OCI-LY7 (cell line): Measurements from ENCODE around the gene IRX2. TPM values are rescaled to one million over a fixed set of nuclear protein-coding genes. Genes with fewer than 3 reads are reported as not detected.

Source experiments
- BruUV-seq: library from RNA; stranded (reverse); fragments of 400-500 nt; replicated peaks from 2 replicates; lab custom pipeline; 2021; lab: Mats Ljungman, UMichigan
- CTCF ChIA-PET: fragments of 300-600 bp; sonication (Branson Sonifier 250); formaldehyde crosslinking; loops from one replicate; lab custom pipeline; 2022; ENCODE audit warnings: antibody characterized with exemption; ENCODE audit not compliant: unreplicated experiment; lab: Charles Lee
- POLR2A ChIA-PET: fragments of 300-600 bp; sonication (Branson Sonifier 250); formaldehyde crosslinking; loops from one replicate; lab custom pipeline; 2022; ENCODE audit warnings: antibody characterized with exemption; lab: Charles Lee
- DNase-seq: peaks from one replicate; pipeline ENCODE4 v3.0.0-alpha.2; 2015; ENCODE audit warnings: low spot score
- H2AFZ ChIP-seq: fragments of 200-600 bp; sonication (generic), shearing (Covaris generic); 2 replicates; pipeline ENCODE4 v1.6.1; 2014; ENCODE audit warnings: mild to moderate bottlenecking, antibody characterized with exemption, low read length, moderate library complexity
- H3K27ac ChIP-seq: fragments of 200-600 bp; sonication (generic); 2 replicates; pipeline ENCODE4 v1.5.1; 2014; ENCODE audit warnings: mixed run types, low read depth, mild to moderate bottlenecking, moderate library complexity, low read length, inconsistent platforms; ENCODE audit not compliant: poor library complexity, severe bottlenecking
- H3K36me3 ChIP-seq: fragments of 200-600 bp; sonication (generic); 2 replicates; pipeline ENCODE4 v1.6.1; 2014; ENCODE audit warnings: mild to moderate bottlenecking, antibody characterized with exemption, low read length, moderate library complexity, mixed read lengths; ENCODE audit not compliant: insufficient read depth
- H3K4me1 ChIP-seq: fragments of 200-600 bp; sonication (generic); 2 replicates; pipeline ENCODE4 v1.5.1; 2014; ENCODE audit warnings: mild to moderate bottlenecking, low read length; ENCODE audit not compliant: insufficient read depth, poor library complexity, severe bottlenecking
- H3K4me2 ChIP-seq: fragments of 200-600 bp; sonication (generic); 2 replicates; pipeline ENCODE4 v1.6.1; 2014; ENCODE audit warnings: mild to moderate bottlenecking, low read length
- H3K4me3 ChIP-seq: fragments of 200-600 bp; sonication (generic); 2 replicates; pipeline ENCODE4 v1.5.1; 2014; ENCODE audit warnings: mild to moderate bottlenecking, low read depth, low read length; ENCODE audit not compliant: poor library complexity, severe bottlenecking
- H3K79me2 ChIP-seq: fragments of 200-600 bp; sonication (generic); 2 replicates; pipeline ENCODE4 v1.6.1; 2016; ENCODE audit warnings: low read depth, mild to moderate bottlenecking, low read length, moderate library complexity, mixed read lengths; ENCODE audit not compliant: insufficient read depth
- H3K9me2 ChIP-seq: fragments of 200-600 bp; sonication (generic); 2 replicates; pipeline ENCODE4 v1.6.1; 2016; ENCODE audit warnings: mild to moderate bottlenecking, low read length, mixed read lengths; ENCODE audit not compliant: insufficient read depth
- H3K9me3 ChIP-seq: fragments of 200-600 bp; sonication (generic); 2 replicates; pipeline ENCODE4 v1.6.1; 2014; ENCODE audit warnings: mild to moderate bottlenecking, mixed run types, low read length, mixed read lengths
- H4K20me1 ChIP-seq: fragments of 200-600 bp; sonication (generic); 2 replicates; pipeline ENCODE4 v1.6.1; 2014; ENCODE audit warnings: mild to moderate bottlenecking, antibody characterized with exemption, low read length, moderate library complexity, mixed read lengths; ENCODE audit not compliant: insufficient read depth
- CTCF ChIP-seq: fragments of 200-600 bp; sonication (generic); conservative IDR thresholded peaks from 2 replicates; pipeline ENCODE4 v1.5.1; 2014; ENCODE audit warnings: mild to moderate bottlenecking, antibody characterized with exemption, low read length, moderate library complexity, mixed read lengths
- EZH2phosphoT487 ChIP-seq: fragments of 200-600 bp; sonication (generic); IDR thresholded peaks from 2 replicates; pipeline ENCODE4 v1.6.1; 2018; ENCODE audit warnings: low read depth, borderline replicate concordance, mild to moderate bottlenecking, mixed run types, antibody characterized with exemption, low read length, moderate library complexity, mixed read lengths
- intact Hi-C: fragments of 100-400 bp; cut with micrococcal nuclease; formaldehyde crosslinking; loops from one replicate; pipeline ENCODE4 v1.10.0; 2022; ENCODE audit not compliant: unreplicated experiment
- total RNA-seq, 2 experiments: library from RNA; depleted of rRNA in 1 of 2; stranded (reverse); fragments of >200 nt in 1 of 2; shearing (Covaris generic) in 1 of 2; gene quantifications; 2 replicates each; pipeline ENCODE4 v1.2.3, GENCODE V29; 2014 to 2022

The IRX2 gene
- total RNA-seq, 2 experiments from 2014 or later = not detected

DNA sequence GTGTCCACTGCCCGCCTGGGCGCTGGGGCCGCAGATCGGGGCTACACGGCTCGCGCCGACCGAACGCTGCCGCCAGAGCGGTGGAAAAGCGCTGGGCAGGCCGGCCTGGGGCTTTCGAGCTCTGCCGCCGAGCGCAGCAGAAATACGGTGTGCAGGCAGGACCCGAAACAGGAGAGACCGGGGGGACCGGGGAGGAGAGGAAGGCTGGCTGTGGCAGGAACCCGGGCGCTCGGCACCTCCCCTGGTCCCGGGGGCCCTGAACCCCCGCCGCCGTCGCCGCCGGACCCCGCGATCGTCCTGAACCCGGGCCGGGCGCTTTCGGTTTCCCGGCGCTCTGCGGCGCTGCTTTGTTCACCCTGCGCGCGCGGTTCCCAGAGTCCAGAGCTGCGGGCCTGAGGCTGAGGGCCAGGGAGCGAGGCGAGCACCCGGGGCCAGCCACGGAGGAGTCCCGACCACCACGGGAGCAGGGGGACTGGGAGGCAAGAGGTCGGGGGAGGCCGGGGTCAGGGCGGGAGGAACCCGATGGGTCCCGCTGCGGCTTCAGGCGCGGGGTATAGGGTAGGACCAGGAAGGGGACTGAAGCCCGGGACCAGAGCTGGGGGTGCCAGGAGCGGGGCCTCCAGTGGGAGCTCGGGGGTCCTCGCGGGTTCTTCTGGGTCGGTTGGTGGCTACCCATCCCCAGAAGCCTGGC is 12.0 kb downstream of the IRX2 start:
- Histone ChIP-seq H3K4me2 (no peak overlapping the region), H3K9me2 (no peaks in the 10 kb centered on the region), H2AFZ (no peak overlapping the region), H3K4me3 (no peak overlapping the region), H3K9me3 (no peaks in the 10 kb centered on the region), H4K20me1 (no peaks in the 10 kb centered on the region), H3K36me3 (no peaks in the 10 kb centered on the region), H3K79me2 (no peaks in the 10 kb centered on the region), H3K4me1 (no peaks in the 10 kb centered on the region), H3K27ac (no peak overlapping the region)
- TF ChIP-seq EZH2phosphoT487 (no peak), CTCF (no peak)
- DNase-seq = no peak
- CTCF ChIA-PET = no interaction called here
- no TSS peak for BruUV-seq
- intact Hi-C loops = no loop called here
- POLR2A ChIA-PET = no interaction called here

GRCh38 chr5:2738700-2739359 is 12.6 kb downstream of the IRX2 start:
- intact Hi-C loops = no loop called here
- TF ChIP-seq EZH2phosphoT487 = no peak
- no peak for TF ChIP-seq CTCF
- H3K9me2 ChIP-seq = no peaks in the 10 kb centered on the region
- H3K4me1 ChIP-seq = no peaks in the 10 kb centered on the region
- no peak overlapping the region for H3K4me3 ChIP-seq
- no peaks in the 10 kb centered on the region for H4K20me1 ChIP-seq
- no peaks in the 10 kb centered on the region for H3K36me3 ChIP-seq
- no peak overlapping the region for H2AFZ ChIP-seq
- no peak overlapping the region for H3K4me2 ChIP-seq
- no peak overlapping the region for H3K27ac ChIP-seq
- DNase-seq = no peak
- no peaks in the 10 kb centered on the region for H3K9me3 ChIP-seq
- BruUV-seq = no TSS peak
- H3K79me2 ChIP-seq = no peaks in the 10 kb centered on the region
- ChIA-PET CTCF (no interaction called here), POLR2A (interaction anchor here (0.6 kb wide), 1 partner anchor 111 kb away, joined by 3 read pairs; no protein-coding TSS in a partner anchor)

- intact Hi-C loops = no loop called here
- Histone ChIP-seq H2AFZ (no peak overlapping the region), H3K4me2 (no peak overlapping the region), H3K9me3 (no peaks in the 10 kb centered on the region), H3K4me3 (no peak overlapping the region), H3K79me2 (no peaks in the 10 kb centered on the region), H3K36me3 (no peaks in the 10 kb centered on the region), H3K27ac (no peak overlapping the region), H3K4me1 (no peaks in the 10 kb centered on the region), H3K9me2 (no peaks in the 10 kb centered on the region), H4K20me1 (no peaks in the 10 kb centered on the region)
- POLR2A ChIA-PET = interaction anchor here (0.5 to 0.6 kb wide), 2 partner anchors 112 to 277 kb away, joined by 3 read pairs; no protein-coding TSS in a partner anchor
- CTCF ChIA-PET = no interaction called here
- TF ChIP-seq EZH2phosphoT487 (no peak), CTCF (no peak)
- no peak for DNase-seq
- BruUV-seq = no TSS peak
Observed at GRCh38 chr5:2738156-2738699, 13.2 kb downstream of the IRX2 start.
